Measurements from ENCODE around the gene EIPR1.
A peak's percentile ranks its signal among the peaks of the same experiment; 100 is the strongest.

Gene EIPR1

GRCh38 chr2:3265471-3265870 is 112.1 kb downstream of the EIPR1 start:
- no peak for DNase-seq

GRCh38 chr2:3264010-3264744 is 113.4 kb downstream of the EIPR1 start:
- DNase-seq = no peak

DNA sequence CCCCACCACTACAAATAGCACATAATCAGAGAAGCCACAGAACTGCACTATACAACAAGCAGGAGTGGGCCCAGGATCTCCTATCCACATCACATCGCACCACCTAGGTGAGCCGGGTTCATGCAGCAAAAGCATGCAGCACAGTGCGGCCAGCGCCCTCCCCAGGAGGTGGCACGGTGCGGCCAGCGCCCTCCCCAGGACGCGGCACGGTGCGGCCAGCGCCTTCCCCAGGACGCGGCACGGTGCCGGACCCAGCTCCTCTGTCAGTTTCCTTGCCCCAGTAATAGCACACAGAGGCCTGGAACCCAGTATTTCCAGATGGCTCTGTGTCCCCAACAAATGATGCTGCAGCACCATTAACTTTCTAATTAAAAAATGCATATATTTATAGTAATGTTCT is 114.1 kb downstream of the EIPR1 start:
- no peak for DNase-seq

GRCh38 chr2:3262437-3263388 is 114.9 kb downstream of the EIPR1 start:
- DNase-seq = no peak

GRCh38 chr2:3261511-3261910 is 116.1 kb downstream of the EIPR1 start:
- DNase-seq = no peak

- no peak for DNase-seq
These were observed 116.7 kb downstream of the EIPR1 start for GRCh38 chr2:3260959-3261358.

DNA sequence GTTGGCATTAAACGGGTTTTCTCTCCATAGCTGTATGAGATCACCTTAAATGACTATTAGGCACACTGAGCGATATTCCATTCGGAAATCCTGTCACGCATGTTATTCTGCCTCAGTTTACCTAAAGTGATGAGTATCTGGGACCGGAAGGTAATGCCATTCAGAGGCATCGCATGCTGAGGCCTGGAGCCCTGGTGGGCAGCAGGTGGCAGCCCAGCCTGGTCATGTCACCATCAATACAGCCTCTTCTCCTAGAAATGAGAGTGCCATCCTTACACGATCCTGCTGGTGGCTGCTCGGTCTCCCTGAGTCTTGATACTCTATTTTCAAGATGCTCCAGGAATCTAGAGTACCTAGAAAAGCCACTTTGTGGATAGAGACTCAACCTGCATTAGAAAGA is 119.8 kb downstream of the EIPR1 start:
- no peak for DNase-seq

DNA sequence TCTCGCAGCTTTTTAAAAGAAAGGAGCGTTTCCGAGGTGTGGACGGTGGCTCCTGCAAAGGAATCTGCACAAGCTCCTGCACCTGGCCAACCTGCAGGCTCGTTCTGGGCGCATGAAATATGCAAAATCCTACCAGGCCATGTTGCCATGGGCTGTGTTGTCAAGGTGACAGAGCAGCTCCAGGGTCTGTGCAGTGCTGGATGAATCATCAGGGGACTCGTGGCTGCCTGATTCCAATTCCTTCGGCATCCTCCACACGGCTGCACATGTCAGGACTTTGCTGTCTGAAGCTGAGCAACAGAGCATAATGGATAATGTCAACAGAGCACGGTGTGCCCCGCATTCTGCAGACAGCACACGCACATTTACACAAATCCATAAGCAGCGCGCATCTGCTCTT is 120.5 kb downstream of the EIPR1 start:
- DNase-seq = no peak

- no peak for DNase-seq
These were observed 121.0 kb downstream of the EIPR1 start for GRCh38 chr2:3256605-3257004.

DNA sequence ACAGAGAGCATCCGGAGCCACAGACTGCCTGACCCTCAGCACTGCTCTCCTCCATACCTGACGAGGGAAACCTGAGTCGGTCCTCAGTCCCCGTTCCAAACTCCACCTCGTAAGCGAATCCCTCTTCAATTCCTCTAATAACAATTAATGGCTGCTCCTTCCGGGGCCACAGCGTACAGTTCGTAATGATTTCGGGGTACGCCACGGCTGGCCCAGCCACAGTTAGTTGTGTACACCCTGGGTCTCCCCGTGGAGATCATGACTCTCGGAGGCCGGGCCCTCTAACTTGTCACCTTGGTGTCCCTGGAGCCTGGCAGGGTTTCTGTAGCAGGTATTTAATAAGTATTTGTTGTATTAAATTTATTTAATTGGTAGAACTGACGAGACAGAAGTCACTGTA is 121.5 kb downstream of the EIPR1 start:
- no peak for DNase-seq

- no peak for DNase-seq
These were observed 123.1 kb downstream of the EIPR1 start for GRCh38 chr2:3254442-3254941.

DNA sequence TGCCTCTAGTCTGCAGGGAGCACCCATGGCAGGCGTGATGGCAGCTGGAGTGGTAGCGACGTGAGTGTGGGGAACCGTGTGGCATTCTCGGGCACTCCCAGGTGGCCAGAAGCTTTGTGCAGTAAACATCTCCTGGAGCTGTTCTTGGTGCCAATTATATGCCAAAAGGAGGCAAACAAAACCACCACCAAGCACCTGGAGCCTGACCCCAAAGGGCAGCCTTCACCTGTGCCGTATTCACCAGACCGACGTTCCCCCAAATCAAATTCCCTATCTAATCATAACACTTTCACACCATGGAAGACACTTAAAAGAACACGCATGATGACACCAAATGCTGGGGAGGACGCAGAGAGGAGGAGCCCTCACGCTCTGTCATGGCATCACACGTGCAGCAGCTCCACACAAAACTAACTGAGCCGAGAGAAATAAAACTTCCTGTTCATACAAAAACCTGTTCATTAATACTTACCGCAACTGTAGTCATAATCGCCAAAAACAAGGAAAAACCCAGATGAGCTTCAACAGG is 123.6 kb downstream of the EIPR1 start:
- no peak for DNase-seq

GRCh38 chr2:3251946-3252345 is 125.7 kb downstream of the EIPR1 start:
- no peak for DNase-seq

DNA sequence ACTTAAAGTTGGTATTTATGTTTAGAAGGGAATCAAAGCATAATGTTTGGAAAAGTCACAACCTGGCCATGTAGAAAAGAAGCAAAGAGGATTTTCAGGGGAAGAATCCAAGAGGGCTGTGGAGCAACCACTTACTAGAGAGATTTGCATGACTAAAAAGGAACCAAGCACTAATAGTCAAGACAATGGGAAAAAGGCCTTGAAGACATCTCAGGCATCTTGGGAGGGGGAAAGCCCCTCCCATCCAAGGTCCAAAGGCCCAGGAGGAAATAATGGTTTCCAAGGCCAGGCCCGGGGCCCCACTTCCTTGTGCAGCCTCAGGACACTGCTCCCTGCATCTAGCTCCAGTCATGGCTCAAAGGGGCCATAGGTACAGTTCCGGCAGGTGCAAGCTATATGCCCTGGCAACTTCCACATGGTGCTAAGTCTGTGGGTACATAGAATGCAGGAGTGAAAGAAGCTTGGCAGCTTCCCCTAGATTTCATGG is 128.1 kb downstream of the EIPR1 start:
- no peak for DNase-seq

DNA sequence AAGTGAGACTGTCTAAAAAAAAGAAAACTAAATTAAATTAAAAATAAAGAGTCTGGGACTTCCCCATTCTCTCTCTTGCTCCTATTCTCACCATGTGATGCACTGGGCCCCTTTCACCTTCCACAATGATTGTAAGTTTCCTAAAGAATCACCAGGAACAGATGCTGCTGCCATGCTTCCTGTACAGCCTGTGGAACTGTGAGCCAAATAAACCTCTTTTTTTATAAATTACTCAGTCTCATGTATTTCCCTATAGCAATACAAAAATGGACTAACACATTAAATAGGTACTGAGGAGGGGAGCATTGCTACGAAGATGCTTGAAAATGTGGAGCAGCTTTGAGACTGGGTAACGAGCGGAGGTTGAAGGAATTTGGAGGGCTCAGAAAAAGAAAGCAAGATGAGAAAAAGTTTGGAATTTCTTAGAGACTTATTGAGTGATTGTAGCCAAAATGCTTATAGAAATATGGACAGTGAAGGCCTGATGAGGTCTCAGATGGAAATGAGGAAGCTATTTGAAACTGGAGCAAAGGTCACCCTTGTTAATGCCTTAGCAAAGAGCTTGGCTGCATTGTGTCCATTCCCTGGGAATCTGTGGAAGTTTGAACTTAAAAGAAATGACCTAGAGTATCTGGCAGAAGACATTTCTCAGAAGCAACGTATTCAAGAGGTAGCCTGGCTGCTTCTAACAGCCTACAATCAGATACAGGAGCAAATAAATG is 128.7 kb downstream of the EIPR1 start:
- DNase-seq = no peak

DNA sequence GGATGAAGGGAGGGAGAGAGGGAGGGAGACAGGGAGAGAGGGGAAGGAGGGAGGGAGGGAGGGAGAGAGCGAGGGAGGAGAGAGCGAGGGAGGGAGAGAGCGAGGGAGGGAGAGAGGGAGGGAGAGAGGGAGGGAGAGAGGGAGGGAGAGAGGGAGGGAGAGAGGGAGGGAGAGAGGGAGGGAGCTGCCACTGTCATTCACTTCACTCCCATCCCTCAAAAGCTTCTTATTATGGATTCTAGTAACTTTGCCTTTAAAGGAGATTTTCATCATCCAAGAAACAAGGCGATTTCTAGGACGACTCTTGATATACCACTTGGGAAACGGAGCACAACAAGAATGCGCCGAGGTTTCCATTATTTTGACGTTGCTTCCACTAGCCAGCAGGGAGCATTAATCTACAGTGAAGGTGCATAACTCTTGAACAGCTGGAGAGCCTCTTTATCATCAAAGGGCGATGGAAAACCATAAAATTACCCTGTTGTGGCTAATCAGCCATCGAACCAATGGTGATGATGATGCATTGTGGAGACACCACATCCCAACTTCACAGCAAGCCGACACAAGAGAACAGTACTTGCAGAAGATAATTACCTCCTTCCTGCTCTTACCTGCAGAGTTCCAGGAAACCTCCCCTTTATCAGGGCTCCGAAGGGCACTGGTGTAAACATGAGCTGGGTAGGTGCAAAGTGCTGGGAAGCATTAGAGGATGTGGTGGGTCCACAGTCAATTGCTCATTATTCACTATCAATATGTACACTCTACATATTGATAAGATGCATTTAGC is 130.5 kb downstream of the EIPR1 start:
- DNase-seq = no peak

GRCh38 chr2:3246406-3246805 is 131.2 kb downstream of the EIPR1 start:
- DNase-seq = no peak

DNA sequence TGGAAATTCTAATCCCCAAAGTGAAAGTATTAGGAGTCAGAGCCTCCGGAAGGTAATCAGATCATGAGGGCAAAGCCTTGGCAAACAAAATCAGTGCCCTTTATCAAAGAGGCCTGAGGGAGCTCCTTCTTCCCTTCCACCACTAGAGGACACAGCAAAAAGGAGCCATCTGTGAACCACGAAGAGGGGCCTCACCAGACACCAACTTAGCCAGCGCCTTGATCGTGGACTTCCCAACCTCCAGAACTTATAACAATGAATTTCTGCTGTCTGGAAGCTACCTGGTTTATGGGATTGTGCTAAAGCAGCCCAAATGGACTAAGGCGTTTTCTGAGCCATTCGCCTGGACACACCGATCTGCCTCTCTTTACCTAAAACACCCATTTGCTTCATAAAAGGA is 133.1 kb downstream of the EIPR1 start:
- no peak for DNase-seq

DNA sequence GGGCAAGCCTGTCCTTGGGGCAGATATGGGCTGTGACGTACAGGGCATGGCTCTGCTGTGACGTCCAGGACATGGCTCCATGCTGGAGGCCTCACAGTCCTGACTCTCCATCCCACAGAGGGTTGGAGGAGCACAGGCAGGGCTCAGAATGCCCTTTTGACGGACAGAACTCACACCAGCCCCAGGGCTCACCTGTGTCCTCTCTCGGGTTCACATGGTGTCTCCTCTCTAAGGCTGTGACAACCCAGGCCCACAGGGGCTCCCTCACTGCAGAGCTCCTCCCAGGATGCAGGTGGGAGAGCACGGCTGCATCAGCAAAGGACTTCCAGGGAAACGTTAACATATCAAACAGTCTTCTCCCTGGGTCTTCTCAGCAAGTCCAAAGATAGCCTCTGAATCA is 133.8 kb downstream of the EIPR1 start:
- no peak for DNase-seq

GRCh38 chr2:3242747-3243369 is 134.8 kb downstream of the EIPR1 start:
- peak in 1 of 2 experiments; percentile 44 for DNase-seq

- DNase-seq = no peak
These were observed 135.5 kb downstream of the EIPR1 start for GRCh38 chr2:3241971-3242746.
